Osteoblast (primary cell): Measurements from ENCODE around the gene VPREB3. TPM values are rescaled to one million over a fixed set of nuclear protein-coding genes. Genes with fewer than 3 reads are reported as not detected.
A peak's percentile ranks its signal among the peaks of the same experiment; 100 is the strongest.

Experiments
- DNase-seq: peaks from one replicate; pipeline ENCODE4 v3.0.0; 2011; ENCODE audit warnings: low spot score, mixed read lengths; ENCODE audit not compliant: insufficient read length; ENCODE audit errors: missing footprints
- H2AFZ ChIP-seq: 2 replicates; pipeline ENCODE4 v1.6.0; 2011; ENCODE audit warnings: mild to moderate bottlenecking, low read length
- H3K27ac ChIP-seq: 2 replicates; pipeline ENCODE4 v1.5.1; 2011; ENCODE audit warnings: mild to moderate bottlenecking, low read depth, low read length, moderate library complexity
- H3K27me3 ChIP-seq: 2 replicates; pipeline ENCODE4 v1.6.0; 2012; ENCODE audit warnings: mild to moderate bottlenecking, control low read depth, inconsistent platforms, low read length, moderate library complexity; ENCODE audit not compliant: insufficient read depth
- H3K36me3 ChIP-seq: 2 replicates; pipeline ENCODE4 v1.5.1; 2011; ENCODE audit warnings: mild to moderate bottlenecking, low read length, control low read depth, moderate library complexity; ENCODE audit not compliant: insufficient read depth
- H3K4me1 ChIP-seq: 2 replicates; pipeline ENCODE4 v1.5.1; 2011; ENCODE audit warnings: mild to moderate bottlenecking, low read length, control low read depth, moderate library complexity; ENCODE audit not compliant: insufficient read depth
- H3K4me2 ChIP-seq: 2 replicates; pipeline ENCODE4 v1.6.0; 2011; ENCODE audit warnings: mild to moderate bottlenecking, low read length; ENCODE audit not compliant: insufficient read depth
- H3K4me3 ChIP-seq: fragments of 200-600 bp; sonication (generic); 3 replicates; pipeline ENCODE4 v1.5.1; 2012; ENCODE audit warnings: mild to moderate bottlenecking, low read length, inconsistent platforms; ENCODE audit not compliant: insufficient read depth
- H3K79me2 ChIP-seq: 2 replicates; pipeline ENCODE4 v1.6.0; 2012; ENCODE audit warnings: mild to moderate bottlenecking, low read length, control low read depth, inconsistent platforms; ENCODE audit not compliant: insufficient read depth
- H3K9me3 ChIP-seq: 2 replicates; pipeline ENCODE4 v1.5.1; 2011; ENCODE audit warnings: low read depth, low read length, control low read depth
- H4K20me1 ChIP-seq: 2 replicates; pipeline ENCODE4 v1.6.0; 2012; ENCODE audit warnings: mild to moderate bottlenecking, low read length, control low read depth; ENCODE audit not compliant: insufficient read depth
- CTCF ChIP-seq: IDR thresholded peaks from 2 replicates; pipeline ENCODE4 v1.5.1; 2011; ENCODE audit warnings: mild to moderate bottlenecking, low read depth, low read length, moderate library complexity; ENCODE audit errors: extremely low read depth
- total RNA-seq: library from RNA; depleted of rRNA; stranded (reverse); fragments of >200 nt; gene quantifications from 2 replicates; pipeline ENCODE4 v1.2.3, GENCODE V29; 2012

The VPREB3 gene
- total RNA-seq, 1 donor = not detected

DNA sequence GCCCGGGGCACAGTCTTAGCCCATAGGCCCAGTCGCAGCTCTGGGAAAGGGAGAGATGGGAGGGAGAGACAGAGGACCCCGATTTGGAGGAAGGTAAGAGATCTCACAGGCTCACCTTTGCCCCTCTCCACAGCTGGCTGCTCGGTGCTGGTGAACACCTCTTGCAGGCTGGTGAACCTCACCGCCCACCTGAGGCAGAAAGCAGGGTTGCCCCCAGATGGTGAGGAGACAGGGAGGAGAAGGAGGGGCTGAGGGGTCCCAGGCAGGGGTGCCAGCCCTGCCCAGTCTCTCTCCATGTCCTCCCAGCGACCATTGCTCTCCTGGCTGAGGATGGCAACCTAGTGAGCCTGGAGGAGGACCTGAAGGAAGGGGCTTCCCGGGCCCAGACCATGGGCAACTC, 9.7 kb upstream of the VPREB3 start:
- no peak overlapping the region for H3K4me2 ChIP-seq
- TF ChIP-seq CTCF = no peak
- peaks cover 5% of the 10 kb centered on the region for H4K20me1 ChIP-seq

GRCh38 chr22:23763579-23763945, 9.3 kb upstream of the VPREB3 start:
- TF ChIP-seq CTCF = no peak
- H3K36me3 ChIP-seq = no peaks in the 10 kb centered on the region
- no peak overlapping the region for H3K4me3 ChIP-seq
- no peaks in the 10 kb centered on the region for H3K27me3 ChIP-seq
- peaks cover 16% of the 10 kb centered on the region for H3K4me1 ChIP-seq
- H2AFZ ChIP-seq = no peak overlapping the region
- H3K79me2 ChIP-seq = no peaks in the 10 kb centered on the region
- peaks cover 5% of the 10 kb centered on the region for H4K20me1 ChIP-seq
- no peaks in the 10 kb centered on the region for H3K9me3 ChIP-seq
- peak; percentile 63 for DNase-seq
- no peak overlapping the region for H3K4me2 ChIP-seq
- no peak overlapping the region for H3K27ac ChIP-seq

More for the DNA sequence above, 9.7 kb upstream of the VPREB3 start:
- H3K27me3 ChIP-seq = no peaks in the 10 kb centered on the region
- H3K36me3 ChIP-seq = no peaks in the 10 kb centered on the region
- peaks cover 17% of the 10 kb centered on the region for H3K4me1 ChIP-seq
- H3K9me3 ChIP-seq = no peaks in the 10 kb centered on the region
- H3K79me2 ChIP-seq = no peaks in the 10 kb centered on the region
- H3K27ac ChIP-seq = no peak overlapping the region
- no peak overlapping the region for H2AFZ ChIP-seq
- no peak overlapping the region for H3K4me3 ChIP-seq
- DNase-seq = no peak

- Histone ChIP-seq H3K36me3 (no peaks in the 10 kb centered on the region), H3K79me2 (no peaks in the 10 kb centered on the region), H3K9me3 (no peaks in the 10 kb centered on the region), H3K4me2 (peak within 1 kb of the TSS; percentile 59), H2AFZ (peak within 1 kb of the TSS; percentile 84), H3K4me3 (peak within 1 kb of the TSS; percentile 28), H3K27ac (no peak within 1 kb of the TSS), H3K4me1 (peaks cover 13% of the 10 kb centered on the region), H4K20me1 (peaks cover 5% of the 10 kb centered on the region), H3K27me3 (no peaks in the 10 kb centered on the region)
- peak; percentile 95 for DNase-seq
- no peak for TF ChIP-seq CTCF
Measured at GRCh38 chr22:23762842-23763578, 8.8 kb upstream of the VPREB3 start, which contains the start of gene C22orf15. Gene C22orf15 (plus strand): TSS chr22:23762990. CDS start chr22:23763307, 317 bp downstream.

- H3K4me2 ChIP-seq = no peak overlapping the region
- no peaks in the 10 kb centered on the region for H3K27me3 ChIP-seq
- H3K4me1 ChIP-seq = peaks cover 7% of the 10 kb centered on the region
- H3K36me3 ChIP-seq = no peaks in the 10 kb centered on the region
- no peaks in the 10 kb centered on the region for H3K79me2 ChIP-seq
- H4K20me1 ChIP-seq = peaks cover 3% of the 10 kb centered on the region
- H3K4me3 ChIP-seq = no peak overlapping the region
- no peak for TF ChIP-seq CTCF
- H3K27ac ChIP-seq = no peak overlapping the region
- peak; percentile 21 for DNase-seq
- H3K9me3 ChIP-seq = no peaks in the 10 kb centered on the region
- H2AFZ ChIP-seq = no peak overlapping the region
Measured at GRCh38 chr22:23760056-23760455, 5.8 kb upstream of the VPREB3 start.
